Stimulated activated CD4-positive, alpha-beta T cell treated with anti-CD3 and anti-CD28 coated beads, TNF-alpha, amount 100 ng/mL, for 24 hours (primary cell): ENCODE measurements around the gene DNAJC9.
"Not testable (repeated sequence)": the region's sequence is repeated elsewhere in the genome, so short reads cannot be mapped to it uniquely, and the experiment has no call there.

Experiments
- DNase-seq, 3 experiments: peaks; one replicate each; pipeline ENCODE4 v3.0.0-alpha.2; 2020; ENCODE audit warnings: low read depth in 3 of 3

Gene DNAJC9, protein sequence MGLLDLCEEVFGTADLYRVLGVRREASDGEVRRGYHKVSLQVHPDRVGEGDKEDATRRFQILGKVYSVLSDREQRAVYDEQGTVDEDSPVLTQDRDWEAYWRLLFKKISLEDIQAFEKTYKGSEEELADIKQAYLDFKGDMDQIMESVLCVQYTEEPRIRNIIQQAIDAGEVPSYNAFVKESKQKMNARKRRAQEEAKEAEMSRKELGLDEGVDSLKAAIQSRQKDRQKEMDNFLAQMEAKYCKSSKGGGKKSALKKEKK

DNA sequence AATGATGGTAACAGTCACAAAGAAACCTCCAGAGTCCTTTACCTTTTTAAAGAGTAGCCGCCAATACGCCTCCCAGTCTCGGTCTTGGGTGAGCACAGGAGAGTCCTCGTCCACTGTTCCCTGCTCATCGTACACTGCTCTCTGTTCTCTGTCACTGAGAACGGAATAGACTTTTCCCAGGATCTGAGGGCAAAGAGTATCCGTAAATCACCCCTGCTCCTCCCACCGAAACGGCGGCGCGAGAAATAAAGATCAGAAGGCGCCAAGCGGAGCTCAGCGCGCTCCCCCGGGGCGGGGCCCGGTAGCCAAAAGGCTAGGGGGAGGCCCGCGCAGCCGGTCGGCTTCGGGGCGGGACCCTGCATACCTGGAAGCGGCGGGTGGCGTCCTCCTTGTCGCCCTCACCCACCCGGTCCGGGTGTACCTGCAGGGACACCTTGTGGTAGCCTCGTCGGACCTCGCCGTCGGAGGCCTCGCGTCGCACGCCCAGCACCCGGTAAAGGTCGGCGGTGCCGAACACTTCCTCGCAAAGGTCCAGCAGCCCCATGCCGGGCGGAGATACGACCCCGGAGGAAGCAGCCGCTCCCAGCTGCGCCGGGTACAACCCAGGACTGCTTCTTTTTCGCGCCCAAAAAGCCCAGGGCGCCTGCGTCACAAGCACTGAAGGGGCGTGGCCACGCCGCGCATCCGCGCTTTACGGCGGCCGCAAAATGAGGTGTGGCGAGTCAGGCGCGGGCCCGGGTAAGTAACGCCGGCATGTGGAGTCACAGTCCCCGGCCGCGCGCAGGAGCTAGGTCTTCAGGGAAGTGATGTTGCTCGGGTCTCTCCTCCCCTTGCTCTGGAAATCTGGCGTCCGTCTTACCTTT is at the start of gene DNAJC9:
Gene DNAJC9 (minus strand): TSS at position 610 of the 863 bp plus-strand sequence. CDS start 66 bp downstream, at position 544.
- peak; percentile 97 to 98 (median 97) for DNase-seq

DNA sequence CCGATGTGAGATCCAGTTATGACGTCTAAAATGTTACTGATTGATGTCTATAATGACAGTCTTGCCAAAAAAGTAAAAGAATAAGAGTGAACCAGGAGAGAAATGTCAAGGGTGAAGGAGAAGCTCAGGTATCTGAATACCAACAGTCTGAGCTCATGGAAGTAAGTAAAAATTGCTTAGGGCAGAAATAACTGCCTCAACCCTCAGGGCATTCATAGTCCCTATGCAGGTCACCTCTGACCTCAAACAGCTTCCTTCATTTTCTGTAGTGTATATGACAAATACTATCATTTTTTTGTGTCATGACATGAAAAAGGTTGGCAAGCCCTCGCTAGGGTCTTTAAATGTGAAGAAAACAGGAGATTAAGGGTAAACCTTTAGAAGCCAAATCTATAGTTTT is 46.4 kb upstream of the DNAJC9 start:
- no peak for DNase-seq

DNA sequence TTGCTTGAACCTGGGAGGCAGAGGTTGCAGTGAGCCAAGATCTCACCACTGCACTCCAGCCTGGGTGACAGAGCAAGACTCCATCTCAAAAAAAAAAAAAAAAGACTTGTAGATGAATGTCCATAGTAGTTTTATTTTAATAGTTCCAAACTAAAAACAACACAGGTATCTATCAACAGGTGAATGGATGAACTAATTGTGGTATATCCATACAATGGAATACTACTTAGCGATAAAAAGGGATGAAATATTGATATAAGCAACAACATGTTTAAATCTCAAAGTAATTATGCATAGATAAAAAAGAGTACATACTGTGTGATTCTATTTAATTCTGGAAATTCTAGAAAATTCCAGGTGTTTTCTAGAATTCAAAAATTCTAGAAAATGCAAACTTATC is 42.9 kb upstream of the DNAJC9 start:
- DNase-seq = no peak

DNA sequence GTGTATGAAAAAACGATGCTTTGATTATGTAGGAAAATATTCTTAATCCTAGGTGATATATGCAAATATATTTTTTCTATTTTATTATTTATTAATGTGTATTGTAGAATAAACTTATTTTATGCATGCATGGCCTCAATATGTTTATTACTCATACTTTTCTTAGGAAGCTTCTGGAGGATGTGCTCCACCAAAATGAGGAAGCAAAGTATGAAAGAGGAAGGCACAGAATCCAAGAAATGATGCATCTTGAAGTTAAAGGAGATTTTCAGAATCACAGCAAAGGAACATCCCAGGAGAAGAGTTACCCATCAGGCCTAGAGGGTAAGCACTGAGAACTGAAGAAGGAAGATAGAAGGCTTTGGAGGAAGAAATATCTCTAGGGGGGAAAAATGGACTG is 40.4 kb upstream of the DNAJC9 start:
- DNase-seq = no peak

DNA sequence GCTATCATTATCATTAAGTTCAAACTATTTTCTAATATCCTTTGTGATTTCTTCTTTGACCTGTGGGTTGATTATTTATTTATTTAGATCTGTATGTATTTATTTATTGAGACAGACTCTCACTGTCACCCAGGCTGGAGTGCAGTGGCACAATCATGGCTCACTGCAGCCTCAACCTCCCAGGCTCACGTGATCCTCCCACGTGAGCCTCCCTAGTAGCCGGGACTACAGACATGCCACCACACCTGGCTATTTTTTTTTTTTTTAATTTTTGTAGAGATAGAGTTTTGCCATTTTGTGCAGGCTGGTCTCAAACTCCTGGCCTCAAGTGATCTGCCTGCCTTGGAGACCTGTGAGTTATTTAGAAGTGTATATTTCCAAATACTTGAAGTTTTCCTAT is 34.0 kb upstream of the DNAJC9 start:
- no peak for DNase-seq

DNA sequence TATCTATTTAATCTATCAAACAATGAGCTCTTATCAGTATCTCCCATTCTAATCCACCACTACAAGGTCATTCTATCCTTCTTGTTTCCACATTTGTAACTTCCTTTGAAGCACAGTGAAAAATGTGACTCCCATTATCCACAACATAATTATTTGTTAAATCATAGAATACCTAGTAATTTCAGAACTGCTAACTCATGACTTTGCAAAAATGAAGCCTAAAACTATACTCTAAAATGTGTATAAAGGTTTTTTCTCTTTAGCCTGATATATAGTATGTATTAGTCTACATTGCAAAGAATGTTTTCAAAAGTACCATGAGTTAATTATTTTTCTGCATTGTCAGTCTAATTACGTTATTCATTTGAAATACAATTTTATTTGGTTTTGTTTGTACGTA is 17.4 kb upstream of the DNAJC9 start:
- DNase-seq = no peak

DNA sequence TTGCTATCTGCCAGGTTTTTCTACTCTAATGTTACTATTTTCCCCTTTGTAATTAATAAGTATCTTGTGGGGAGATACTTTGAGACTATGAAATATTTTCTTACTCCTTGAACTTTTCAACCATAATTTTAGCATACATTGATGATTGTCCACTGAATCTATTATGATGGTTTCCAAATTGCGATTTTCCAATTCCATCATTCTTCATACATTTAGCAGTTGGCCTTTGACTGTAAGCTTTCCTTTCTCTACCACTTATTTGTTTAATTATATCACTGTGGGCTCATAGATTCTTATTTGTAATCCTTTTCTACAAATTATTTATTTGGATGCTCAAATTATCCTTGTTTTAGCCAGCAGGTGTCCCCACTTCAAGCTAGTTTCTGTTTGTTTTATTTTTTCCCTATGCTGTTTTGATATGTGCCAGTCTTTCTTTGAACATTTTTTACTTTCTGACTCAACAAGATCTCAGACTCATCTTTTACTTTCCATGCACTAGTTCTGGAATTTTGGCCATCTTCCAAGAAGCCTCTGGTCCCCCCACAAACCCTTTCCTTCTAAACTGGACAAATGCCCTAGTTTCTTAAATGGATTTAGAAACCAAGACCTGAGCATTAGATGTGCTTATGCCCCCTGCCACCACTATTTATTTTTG is 16.8 kb upstream of the DNAJC9 start:
- DNase-seq = no peak

DNA sequence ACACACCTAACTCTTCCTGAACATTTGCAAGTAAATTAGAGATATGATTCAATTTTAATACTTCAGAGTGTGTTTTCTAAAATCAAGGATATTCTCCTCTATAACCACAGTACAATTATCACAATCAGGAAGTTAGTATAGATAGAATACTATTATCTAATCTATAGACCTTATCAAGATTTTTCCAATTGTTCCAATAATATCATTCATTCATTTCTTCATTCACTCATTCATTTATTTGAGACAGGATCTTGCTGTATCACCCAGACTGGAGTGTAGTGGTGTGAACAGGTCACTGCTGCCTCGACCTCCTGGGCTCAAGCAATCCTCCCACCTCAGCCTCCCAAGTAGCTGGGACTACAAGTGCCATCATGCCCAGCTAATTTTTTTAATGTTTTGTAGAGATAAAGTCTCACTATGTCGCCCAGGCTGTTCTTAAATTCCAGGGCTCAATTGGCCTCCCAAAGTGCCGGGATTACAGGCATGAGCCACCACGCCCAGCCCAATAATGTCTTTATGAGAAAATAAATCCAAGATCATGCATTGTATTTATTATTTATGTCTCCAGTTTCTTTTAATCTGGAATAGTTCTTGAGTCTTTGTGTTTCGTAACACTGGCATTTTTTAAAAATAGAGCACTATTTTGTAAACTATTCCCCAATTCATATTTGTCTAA is 16.0 kb upstream of the DNAJC9 start:
- DNase-seq = no peak

DNA sequence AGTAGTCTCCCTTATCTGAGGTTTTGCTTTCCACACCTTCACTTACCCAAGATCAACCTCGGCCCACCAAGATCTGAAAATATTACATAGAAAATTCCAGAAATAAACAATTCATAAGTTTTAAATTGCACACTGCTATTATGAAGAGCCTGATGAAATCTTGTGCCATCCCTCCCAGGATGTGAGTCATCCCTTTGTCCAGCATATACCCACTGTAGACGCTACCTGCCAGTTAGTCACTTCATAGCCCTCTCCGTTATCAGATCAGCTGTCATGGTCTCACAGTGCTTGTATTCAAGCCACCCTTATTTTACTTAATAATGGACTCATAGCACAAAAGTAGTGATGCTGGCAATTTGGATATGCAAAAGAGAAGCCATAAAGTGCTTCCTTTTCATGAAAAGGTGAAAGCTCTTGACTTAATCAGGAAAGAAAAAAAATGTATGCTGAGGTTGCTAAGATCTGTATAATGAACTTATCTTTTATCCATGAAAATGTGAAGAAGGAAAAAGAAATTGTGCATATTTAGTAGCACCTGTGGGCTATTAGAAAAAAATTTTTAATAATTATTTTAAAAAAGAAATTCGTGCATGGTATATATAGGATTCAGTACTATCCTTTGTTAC is 15.2 kb upstream of the DNAJC9 start:
- DNase-seq = no peak

DNA sequence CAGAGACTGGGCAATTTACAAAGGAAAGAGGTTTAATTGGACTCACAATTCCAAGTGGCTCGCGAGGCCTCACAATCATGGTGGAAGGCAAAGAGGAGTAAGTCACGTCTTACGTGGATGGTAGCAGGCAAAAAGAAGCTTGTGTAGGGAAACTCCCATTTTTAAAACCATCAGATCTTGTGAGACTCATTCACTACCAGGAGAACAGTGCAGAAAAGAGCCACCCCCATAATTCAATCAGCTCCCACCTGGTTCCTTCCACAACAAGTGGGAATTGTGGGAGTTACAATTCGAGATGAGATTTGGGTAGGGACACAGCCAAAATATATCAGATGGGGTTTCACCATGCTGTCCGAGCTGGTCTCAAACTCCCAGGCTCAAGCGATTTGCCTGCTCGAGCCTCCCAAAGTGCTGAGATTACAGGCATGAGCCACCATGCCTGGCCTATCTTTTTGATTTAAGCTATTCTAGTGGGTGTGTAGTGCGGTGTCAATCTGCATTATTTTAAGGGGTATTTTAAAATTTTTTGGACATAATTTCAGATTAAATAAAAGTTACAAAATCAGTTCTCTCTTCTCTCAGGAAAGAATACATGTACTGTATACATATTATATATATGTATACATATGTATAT is 14.4 kb upstream of the DNAJC9 start:
- DNase-seq = no peak

DNA sequence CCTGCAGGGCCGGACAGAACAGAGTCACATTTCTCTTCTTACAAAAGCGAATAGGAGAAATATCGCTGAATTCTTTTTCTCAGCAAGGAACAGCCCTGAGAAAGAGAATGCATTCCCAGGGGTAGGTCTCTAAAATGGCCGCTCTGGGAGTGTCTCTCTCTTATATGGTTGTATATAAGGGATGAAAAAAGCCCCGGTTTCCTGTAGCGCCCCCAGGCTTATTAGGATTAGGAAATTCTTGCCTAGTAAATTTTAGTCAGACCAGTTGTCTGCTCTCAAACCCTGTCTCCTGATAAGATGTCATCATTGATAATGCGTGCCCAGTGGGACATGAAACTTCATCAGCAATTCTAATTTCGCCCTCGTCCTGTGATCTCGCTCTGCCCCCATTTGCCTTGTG is 11.6 kb upstream of the DNAJC9 start:
- not testable (repeated sequence) for DNase-seq

DNA sequence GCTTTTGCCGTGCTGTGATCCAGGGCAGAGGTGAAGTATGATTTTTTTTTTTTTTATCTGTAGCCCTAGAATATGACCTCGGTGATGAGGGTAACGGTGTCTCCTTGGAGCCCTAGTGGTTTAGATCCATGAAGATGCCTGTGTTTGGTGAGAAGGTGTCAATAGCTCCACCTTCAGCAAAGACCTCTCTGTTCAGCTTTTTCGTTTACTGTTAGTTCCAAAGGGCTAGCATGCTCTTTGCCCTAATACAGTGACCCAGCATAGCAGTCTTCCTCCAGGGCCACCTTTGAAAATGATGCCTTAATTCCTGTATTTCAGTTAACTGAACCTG is 6.1 kb upstream of the DNAJC9 start:
- no peak for DNase-seq

DNA sequence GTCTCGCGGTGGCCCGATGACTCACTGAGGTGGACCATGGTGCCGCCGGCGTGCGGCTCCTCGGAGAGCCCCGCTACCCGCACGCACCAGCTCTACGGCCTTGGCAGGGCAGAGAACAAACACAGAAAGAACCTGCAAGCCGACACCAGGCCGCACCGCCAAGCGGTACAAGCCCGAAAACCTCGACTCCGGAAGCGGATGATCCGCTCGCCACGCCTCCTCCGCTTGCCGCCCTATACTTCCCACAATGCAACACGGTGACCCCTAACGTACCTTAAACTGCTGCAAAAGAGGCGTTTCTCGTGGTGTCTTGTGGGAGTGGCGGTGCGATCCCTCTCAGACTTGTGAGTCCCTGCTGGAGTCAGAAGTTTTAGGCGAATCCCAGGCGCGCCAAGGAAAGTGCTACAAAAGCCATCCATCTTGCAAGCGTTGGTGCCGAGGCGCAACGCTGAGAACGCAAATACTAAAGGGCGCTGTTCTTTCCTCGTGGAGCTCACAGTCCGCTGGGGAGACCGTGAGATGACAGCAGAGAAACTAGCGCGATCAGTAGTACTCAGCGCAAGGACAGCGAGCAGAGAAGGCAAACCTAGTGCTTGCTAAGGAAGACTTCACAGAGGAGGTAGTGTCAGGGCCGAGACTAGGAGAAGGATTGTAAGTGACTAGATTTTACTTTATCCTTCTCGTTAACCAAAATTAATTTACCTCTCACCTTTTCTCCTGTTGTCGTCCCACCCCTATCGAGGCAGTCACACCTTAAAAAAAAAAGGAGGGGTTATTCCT is 5.6 kb upstream of the DNAJC9 start, which contains the start of gene MRPS16:
Gene MRPS16 (minus strand): TSS at position 200 of the 780 bp plus-strand sequence. CDS start 162 bp downstream, at position 38.
- DNase-seq = peak; percentile 81 to 91 (median 91)

DNA sequence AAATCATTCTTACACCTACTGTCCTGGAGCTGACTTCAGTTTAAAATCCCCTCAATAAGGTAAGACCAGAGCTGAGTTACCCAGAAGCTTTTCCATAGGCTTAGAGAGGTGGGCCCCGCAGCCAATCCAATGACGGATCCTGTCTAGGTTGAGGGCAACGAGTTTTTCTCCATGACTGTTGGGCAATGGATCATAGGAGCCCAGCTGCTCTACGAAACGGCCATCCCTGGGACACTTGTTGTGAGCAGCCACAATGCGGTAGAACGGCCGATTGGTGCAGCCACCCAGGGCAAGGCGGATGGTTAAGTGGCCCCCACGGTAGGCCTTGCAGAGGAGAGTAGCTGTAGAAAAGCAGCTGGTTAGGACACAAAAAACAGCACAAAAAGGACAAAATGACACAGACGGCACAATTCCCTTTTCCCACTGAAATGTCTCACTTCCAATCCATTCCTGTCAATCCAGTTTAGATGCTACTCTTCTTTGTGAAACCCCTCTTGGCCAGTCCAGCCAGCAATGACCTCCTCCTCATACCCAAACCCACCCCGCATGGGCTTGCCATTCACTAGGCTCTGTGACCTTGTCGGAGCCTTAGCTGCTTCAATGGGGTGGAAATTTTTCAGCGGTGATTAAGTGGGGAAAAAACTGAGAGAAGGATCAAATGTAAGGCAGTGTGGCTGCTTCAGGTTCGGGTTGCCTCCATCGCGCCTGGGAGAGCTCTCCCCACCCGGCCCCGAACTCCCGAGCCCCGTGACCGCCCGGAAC is 4.8 kb upstream of the DNAJC9 start:
- DNase-seq = no peak

DNA sequence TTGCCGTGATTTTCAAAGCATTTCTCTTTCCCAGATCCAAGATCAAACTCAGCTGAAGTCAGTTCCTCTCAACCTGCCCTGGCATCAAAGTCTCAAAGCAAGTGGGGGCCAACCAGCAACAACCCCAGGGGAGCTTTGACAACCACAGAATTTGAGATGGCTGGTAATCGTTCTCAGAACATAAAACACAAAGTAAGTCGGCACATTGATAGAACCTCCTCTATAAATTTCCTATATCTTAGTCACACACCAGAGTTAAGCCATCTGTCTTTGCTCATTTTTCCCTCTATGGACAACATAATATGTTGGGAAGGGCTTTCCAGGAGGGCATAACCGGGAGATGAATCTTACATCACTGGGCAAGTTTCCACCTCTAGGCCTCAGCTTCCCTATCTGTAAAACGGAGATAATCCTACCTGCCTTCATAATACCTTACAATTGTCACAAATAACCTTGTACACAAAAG is 1.2 kb upstream of the DNAJC9 start:
- DNase-seq = no peak

DNA sequence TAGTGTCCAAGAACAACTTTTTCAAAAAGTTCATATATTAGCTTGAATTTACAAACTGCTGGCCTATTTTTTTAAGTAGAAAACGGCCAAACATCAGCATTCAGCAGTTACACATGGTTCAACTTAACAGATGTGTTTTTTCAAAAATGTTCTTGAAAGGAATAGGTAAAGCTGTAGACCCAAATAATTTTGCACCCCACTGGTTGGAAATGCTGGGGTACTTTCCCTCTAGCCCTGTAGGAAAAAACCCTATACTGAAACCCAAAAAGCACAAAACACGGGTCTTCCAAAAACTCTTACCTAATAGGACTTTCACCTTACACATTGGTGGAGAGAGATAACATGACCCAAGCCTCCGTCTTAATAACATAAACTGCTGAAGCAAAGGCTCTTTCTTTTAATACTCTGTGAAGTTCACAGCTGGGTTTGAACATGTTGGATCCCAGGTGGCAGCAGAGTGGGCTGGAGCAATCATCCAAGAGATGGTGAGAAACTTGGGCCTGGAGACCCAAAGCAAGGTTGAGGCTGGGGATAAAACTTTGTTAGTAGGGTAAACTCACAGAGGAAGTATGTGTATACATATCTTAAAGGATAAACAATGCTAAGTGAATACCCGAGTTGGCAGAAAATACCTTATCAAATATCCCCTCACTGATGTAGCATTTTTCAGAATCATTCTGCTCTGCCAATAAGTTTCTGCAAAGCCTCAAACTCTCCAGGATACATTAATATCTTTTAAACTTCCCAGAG is 629 bp upstream of the DNAJC9 start:
- DNase-seq = no peak

DNA sequence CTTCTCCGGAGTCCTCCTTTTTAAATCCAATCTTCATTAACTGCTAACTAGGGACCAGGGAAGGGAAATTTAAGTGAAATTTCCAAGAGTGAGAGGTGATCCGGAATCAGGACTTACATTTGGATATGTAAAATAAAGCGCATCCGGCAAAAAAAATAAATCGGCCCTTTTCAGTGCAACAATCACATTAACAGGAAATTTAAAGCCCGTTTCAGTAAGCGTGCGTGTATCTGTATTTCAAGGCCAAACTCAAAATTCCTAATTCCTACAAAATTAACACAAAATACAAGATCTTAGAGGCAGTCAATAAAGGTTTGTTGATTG is 771 bp downstream of the DNAJC9 start:
- no peak for DNase-seq

DNA sequence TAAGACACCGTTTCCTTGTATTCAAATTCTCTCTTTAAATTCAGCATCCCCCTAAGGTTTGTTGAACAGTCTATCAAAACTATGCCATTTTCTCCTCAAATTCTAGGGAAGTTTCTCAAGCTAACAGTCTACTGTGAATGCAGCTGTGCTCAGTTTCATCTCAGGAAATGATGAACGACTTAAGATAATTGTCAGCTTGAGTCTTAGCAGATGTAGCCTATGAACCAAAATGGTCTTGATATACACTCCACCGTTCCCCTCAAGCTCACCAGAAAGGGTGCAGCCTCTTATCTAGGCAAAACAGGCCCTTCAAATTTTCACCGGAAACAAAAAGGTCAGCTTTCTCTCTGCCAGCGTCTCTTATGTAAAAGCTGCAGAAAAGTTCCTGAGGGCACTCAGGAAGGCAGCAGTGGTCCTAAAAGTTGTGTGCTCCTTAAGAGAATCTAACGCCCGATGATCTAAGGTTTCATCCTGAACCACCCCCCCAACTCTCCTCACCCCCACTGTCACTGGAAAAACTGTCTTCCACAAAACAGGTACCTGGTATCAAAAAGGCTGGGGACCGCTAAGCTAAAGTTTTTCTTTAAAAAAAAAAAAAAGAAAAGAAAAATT is 2.1 kb downstream of the DNAJC9 start:
- no peak for DNase-seq
